GM04504 (cell line): ENCODE data around the gene ZNG1C.
"Not testable (repeated sequence)": the region's sequence is repeated elsewhere in the genome, so short reads cannot be mapped to it uniquely, and the experiment has no call there.

Experiments
- DNase-seq: peaks from one replicate; pipeline ENCODE4 v3.0.0-alpha.2; 2012; ENCODE audit warnings: low read depth

ZNG1C gene

DNA sequence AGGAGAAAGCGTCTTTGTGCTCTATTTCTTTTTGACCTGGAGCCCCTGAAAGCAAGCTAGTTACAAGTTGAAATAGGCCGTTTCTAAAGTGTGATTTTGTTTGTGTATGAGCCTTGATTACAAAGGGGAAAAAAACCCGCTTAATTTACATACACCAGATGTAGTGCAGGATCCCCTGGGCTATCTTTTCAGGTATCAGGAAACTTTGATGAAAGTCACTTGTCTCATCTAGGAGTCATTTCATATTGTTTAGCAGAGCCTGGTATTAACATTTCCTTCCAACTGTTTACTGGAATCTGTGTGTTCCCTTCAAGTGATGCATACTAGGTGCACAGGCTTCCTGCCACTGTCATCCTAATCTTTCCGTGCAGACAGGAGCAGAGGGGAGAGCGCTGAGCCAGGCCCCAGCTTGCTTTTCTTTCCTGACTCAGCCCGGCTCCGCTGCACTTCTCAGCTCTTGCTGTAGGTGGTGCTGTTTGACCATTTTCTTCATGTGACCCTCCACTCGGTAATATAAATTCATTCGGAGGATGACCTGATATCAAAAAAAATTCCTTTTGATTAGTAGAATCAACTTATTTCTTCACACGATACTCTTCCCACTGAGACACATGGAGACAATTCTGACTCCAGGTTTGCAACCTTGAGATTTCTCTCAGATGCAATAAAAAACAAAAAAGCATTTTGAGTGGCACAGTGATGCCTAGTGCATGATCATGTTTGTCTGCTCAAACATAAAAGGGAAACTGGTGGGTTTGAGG lies 100.7 kb downstream of the ZNG1C start:
- not testable (repeated sequence) for DNase-seq

- DNase-seq = not testable (repeated sequence)
Observed at GRCh38 chr9:68343242-68343641, 101.5 kb downstream of the ZNG1C start.

GRCh38 chr9:68343992-68344391 lies 102.2 kb downstream of the ZNG1C start:
- DNase-seq = not testable (repeated sequence)
